ENCODE results near the gene SIRPG. TPM values are rescaled to one million over a fixed set of nuclear protein-coding genes. Genes with fewer than 3 reads are reported as not detected.
"Not testable (repeated sequence)": the region's sequence is repeated elsewhere in the genome, so short reads cannot be mapped to it uniquely, and the experiment has no call there.

The SIRPG gene
- total RNA-seq (2014; rRNA removed; shearing (Covaris generic)) = 0.89 TPM in 1 of 2 replicates, not detected in the other

DNA sequence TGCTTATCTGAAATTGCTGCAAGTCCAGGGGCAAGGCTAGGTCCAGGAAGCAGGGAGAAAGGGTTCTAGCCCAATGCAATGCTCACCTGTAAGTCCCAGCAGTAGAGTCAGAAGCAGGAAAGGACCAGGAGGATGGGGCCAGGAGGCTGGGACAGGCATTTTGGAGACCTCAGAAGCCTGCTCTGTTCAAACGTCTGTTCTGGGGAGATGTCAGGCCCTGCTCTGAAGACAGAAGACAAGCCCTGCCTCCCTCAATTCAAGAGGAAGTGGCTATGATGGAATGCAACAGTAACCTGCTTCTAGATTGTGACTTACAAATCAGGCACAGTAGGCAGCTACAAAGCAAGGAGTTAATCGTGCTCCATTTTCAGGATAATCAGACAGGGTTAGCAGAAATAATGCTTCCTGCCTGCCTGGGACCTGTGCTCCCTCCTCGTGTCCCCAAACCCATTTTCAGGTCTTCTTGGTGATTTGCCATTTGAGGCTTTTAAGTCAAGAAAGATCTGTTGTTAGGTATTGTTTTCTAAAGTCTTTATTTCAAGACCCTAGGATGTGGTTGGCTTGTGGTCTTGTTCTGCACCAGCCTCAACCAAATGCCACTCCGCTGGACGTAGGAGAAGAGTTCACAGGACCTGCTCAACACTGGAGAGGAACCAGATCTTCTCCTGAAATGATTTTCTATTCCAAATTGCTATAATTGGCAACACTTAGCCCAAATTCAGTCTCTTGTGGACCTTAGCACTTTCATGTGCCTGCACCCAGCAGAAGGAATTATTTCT, at the start of gene SIRPG:
Gene SIRPG (minus strand): TSS at position 224 of the 779 bp plus-strand sequence. CDS start 65 bp downstream, at position 159.
- peak; percentile 45 for DNase-seq (ENCODE audit: low read depth)

DNA sequence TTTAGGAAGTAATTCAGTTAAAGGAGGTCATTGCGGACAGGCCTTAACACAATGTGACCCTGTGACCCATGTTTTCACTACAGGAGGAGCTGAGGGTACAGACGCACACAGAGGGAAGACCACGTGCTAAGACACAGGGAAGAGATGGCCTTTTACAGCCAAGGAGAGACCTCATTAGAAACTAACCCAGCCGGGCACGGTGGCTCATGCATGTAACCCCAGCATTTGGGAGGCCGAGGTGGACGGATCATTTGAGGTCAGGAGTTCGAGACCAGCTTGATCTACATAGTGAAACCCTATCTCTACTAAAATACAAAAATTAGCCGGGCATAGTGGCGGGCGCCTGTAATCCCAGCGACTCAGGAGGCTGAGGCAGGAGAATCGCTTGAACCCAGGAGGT, 49.3 kb upstream of the SIRPG start:
- not testable (repeated sequence) for DNase-seq (ENCODE audit: low read depth)

DNA sequence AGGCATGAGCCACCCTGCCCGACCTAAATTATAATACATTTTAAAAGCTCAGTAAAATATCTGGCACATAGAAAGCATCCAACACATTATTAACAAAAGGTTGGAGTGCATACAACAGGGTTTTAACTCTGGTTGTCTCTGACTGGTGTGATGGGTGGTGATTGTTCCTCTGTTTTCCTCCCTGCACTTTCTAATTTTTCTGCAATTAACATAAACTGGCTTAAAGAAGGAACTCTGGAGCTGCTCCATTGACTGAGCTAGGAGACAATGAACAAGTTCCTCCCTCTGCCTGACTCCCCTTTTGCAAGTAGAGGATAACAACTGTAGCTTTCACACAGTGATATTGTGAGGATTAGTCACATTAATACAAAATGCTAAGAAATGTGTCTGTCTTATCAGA, 48.5 kb upstream of the SIRPG start:
- no peak for DNase-seq (ENCODE audit: low read depth)

DNA sequence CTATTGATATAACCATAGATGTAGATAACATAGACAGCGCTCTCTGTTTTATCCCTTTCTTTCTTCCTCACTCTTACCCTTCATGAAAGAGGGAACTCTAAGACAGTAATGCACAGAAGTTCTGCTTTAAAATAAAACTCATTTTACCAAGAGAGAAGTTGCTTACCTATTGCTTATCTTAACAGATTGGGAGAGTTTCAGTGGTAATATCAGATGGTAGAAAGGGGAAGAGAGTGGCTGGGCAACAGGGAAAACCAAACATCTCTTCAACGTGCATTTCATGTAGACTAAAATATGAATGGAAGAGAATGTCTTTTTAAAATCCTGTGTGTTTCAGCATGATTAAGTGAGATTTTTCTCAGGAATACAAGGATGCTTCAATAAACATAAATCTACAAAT, 45.3 kb upstream of the SIRPG start:
- no peak for DNase-seq (ENCODE audit: low read depth)

DNA sequence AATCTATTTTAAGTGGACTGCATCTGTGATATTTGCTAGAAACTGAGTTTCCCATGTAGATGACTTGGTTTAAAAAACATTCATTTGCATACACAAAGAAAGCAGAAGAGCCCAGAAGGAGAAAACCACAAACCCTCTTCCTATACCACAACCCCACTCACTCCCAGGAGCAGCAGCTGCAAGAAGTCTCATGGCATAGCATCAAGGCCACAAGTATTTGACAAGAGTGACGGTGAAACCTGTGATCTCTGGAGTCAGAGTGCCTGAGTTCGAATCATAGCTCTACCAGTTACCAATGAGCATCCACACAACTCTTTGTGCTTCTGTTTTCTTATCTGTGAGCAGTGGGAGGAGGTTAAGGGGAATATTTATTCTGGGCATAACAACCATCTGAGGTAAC, 44.7 kb upstream of the SIRPG start:
- DNase-seq (ENCODE audit: low read depth) = peak; percentile 66

DNA sequence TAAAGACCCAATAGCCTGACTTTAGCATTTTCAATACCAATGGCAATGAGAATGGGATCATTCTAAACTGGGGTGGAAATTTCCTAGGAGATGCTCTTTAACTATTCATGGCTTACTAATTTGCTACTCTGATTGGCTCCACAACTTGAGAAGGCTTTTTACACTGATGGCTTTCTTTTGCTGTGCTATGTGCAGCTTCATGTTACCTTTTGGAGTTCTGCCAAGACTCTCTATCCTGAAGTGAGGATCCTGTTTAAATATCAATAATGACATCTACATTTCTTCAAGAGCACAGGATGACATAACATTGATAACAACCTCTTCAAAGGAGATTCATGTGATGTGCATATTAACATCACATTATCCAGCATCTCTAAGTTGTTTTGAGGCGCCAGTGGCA, 43.4 kb upstream of the SIRPG start:
- no peak for DNase-seq (ENCODE audit: low read depth)

DNA sequence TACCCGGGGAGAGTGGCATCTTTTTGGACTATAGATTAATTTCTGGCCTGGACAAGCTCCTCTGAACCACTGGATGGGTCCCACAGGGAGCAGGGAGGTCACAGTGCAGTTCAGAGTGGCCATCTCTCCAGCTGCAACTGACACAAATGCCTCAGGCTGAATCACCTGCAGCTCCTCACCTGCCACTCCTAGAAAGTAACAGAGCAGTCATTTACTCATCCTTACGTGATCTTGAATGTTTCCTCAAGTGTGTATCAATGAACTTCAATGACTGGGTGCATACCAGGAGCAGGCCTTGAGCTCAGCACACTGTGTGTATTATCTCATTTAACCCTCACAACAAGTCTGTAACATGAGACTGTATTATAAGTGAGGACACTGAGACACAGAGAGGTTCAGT, 40.0 kb upstream of the SIRPG start:
- no peak for DNase-seq (ENCODE audit: low read depth)

DNA sequence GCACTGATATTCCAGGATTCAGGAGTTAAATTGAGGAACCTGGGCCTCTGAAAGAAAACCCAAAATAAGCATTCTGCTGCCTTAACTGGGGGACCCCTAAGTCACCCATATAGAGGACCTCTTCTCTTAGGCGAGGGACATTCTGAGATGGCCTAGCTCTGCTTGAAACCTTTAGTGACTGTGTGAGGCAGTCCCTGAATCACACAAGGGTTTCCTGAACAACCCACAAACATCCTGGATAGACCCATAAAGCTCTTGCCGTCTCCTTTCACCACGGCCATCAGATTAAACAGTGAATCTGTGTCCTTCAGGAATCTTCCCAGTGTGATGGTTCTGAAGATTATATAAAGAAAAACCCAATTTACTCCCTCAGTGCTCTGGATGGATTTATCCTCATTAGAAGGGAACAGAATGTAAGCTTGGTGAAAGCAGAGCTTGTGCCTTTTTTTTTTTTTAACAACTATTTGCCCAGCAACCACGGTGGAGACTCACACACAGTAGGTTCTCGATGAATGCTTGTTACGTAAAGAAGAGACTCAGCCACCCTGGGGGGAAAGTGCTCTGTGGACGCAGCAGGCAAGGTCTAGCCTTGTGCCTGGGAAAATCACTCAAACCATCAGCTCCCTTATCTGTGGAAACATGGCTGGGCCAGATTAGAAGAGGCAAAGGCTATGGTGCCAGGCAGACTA, 39.1 kb upstream of the SIRPG start:
- peak; percentile 43 for DNase-seq (ENCODE audit: low read depth)

DNA sequence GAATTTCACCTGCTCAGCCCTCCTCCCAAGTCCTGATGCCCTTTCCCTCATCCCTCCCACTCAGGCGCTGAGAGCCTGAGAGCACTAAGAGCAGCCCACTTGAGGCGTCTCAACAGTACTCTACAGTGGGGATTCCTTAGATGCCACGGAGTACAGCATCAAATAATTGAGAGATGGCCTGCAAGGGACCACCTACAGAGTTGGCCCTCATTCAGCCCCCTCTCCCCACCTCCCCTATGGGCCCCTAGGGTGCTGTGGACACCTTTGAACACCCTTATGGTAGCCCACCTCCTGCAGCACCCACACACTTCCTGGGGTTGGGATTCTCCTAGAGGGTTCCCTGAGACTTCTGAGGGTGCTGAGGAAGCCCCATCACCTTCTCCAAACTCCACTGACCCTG, 37.1 kb upstream of the SIRPG start:
- no peak for DNase-seq (ENCODE audit: low read depth)

DNA sequence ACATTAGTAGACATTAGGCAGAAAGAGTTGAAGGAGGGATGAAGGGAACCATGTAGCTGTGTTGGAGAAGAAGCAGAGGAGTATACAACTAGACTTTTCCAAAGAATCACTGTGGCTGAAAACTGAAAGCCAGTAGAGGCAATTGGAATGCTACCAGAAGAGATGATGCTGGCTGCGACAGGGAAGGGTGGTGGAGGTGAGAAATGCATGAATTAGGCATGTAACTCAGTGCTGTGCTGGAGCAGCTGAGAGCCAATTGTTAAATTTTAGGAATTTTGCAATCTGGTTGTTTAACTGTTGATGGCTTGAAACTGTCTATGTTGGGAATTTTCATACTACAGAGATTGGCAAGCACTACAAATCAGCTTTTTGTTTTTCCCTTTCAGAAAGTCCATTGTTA, 35.8 kb upstream of the SIRPG start:
- DNase-seq (ENCODE audit: low read depth) = no peak

DNA sequence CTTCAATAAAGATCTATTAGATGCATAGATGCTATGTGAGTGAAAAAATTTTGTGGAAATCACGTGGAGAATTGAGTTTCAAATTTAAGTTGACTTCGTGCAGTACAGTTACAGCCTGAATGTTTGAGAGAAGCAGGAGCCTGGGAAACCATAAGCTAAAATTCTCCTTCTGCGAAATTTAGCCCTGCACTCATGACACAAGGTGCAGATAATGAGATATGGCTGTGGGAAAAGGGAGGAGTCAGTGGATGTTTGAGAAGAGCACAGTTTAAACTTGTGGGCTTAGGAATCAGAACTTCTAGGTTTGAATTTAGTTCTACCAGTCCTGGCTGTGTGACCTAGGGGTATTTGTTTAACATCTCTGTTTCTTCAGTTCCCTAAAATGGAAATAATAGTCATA, 32.1 kb upstream of the SIRPG start:
- no peak for DNase-seq (ENCODE audit: low read depth)

DNA sequence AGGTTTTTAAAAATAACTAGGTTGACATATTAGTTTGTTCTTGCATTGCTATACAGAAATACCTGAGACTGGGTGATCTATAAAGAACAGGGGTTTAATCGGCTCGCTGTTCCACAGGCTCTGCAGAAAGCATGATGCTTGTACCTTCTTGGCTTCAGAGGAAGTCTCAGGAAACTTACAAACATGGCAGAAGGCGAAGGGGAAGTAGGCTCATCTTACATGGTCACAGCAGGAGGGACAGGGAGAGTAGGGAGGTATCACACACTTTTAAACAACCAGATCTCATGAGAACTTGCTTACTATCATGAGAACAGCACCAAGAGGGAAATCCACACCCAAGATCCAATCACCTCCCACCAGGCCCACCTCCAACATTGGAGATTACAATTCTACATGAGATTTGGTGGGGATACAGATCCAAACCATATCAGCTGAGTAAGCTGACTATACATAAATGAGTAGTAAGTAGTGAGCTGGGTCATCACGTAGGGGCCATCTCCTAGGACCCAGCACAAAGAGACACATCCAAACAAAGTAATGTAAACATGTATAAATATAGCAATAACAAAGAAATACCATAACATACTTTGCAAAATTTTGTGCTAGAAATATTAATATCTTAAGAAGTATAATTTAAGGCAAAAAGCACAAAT, 31.4 kb upstream of the SIRPG start:
- no peak for DNase-seq (ENCODE audit: low read depth)

DNA sequence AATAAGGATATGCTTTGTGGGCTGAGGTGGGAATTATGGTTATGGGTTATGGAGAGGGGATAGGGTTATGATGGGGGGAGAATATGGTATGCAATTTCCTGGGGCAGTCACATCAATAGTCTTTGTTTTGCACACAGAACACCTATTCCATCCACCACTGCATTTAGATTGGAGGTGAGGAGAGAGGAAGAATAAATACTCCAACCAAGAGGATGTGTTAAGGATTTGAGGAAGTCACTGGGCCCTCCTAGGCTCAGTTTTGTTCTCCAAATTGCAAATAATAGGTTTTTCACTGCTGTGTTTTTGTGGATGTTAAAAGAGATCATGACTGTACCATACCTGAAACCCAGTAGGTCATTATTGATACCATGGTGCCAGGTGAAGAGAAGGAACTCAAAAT, 29.5 kb upstream of the SIRPG start:
- DNase-seq (ENCODE audit: low read depth) = no peak

DNA sequence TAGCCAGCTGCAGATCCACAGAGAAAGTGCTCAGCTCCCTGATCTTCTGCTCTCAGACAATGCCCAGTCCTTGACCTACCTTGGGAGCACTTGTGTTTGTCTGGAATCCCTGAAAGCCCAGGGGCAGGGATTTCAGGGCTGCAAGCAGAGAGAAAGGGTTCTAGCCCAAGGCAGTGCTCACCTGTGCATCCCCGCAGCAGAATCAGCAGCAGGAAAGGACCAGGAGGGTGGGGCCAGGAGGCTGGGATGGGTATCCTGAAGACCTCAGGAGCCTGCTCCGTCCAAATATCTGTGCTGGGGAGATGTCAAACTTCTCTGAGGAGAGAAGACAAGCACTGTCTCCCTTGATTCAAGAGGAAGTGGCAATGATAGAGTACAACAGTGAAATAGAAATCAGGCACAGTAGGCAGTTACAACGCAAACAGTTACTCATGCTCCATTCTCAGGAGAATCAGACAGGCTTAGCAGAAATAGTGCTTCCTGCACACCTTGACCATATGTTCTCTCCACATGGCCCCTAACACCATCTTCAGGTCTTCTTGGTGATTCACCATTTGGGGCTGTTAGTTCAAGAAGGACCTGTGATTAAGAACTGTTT, 28.7 kb upstream of the SIRPG start:
- no peak for DNase-seq (ENCODE audit: low read depth)

DNA sequence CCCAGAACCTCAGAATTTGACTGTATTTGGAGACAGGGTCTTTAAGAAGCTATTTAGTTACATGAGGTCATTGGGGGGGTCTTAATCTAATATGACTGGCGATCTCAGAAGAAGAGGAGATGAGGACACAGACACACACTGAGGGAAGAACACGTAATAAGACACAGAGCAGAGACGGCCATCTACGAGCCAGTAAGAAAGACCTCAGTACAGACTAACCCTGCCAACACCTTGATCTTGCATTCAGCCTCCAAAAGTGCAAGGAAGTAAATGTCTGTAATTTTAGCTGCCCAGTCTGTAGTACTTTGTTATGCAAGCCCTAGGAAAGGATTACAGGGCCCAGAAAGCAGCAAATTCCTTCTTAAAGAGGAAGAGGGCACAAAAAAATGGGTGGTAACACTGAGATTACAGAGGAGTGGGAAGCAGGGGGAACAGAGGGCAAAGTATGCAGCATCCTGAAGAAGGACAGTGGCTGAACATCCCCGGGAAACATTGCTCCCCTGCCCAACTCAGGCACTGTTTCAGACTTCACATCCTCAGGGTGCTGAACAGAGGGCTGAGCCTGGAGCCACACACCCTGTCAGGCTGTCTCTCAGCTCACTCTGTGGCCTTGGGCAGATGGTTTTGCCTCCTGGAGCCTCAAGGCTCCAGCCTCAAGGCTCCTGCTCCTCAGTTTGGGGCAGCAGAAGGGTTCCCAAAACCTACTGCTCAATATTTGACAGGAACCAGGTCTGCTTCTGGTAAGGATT, 27.9 kb upstream of the SIRPG start:
- no peak for DNase-seq (ENCODE audit: low read depth)

DNA sequence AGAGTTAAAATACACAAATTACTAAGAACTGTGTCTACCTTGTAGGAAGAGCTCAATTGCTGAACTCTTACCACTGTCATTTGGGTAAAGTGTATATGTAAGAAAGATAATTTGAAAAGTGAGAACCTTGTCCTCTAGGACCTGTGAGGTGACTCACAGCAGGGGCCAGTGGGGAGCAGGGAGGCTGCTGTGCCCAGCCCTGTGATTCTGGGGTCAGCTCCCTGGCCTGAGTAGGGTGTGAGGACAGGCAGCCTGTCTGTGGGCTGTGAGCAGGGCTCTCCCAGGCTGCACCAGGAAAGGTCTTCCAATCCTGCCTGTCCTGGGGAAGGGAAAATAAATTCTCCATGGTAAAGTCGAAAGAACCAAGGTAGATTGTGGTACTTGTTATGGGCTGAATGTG, 27.3 kb upstream of the SIRPG start:
- DNase-seq (ENCODE audit: low read depth) = no peak

DNA sequence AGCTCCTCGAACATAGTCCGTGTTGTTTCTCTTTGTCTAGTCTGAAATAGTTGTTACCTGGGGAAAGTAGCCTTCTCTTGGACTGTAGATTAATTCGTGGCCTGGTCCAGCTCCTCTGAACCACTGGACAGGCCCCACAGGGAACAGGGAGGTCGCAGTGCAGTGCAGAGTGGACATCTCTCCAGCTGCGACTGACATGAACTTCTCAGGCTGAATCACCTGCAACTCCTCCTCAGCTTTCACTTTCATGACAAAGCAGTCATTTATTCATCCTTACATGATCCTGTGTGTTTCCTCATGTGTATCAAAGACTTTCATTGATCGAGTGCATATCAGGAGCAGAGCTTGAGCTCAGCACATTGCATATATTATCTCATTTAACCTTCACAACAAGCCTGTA, 19.1 kb upstream of the SIRPG start:
- no peak for DNase-seq (ENCODE audit: low read depth)

DNA sequence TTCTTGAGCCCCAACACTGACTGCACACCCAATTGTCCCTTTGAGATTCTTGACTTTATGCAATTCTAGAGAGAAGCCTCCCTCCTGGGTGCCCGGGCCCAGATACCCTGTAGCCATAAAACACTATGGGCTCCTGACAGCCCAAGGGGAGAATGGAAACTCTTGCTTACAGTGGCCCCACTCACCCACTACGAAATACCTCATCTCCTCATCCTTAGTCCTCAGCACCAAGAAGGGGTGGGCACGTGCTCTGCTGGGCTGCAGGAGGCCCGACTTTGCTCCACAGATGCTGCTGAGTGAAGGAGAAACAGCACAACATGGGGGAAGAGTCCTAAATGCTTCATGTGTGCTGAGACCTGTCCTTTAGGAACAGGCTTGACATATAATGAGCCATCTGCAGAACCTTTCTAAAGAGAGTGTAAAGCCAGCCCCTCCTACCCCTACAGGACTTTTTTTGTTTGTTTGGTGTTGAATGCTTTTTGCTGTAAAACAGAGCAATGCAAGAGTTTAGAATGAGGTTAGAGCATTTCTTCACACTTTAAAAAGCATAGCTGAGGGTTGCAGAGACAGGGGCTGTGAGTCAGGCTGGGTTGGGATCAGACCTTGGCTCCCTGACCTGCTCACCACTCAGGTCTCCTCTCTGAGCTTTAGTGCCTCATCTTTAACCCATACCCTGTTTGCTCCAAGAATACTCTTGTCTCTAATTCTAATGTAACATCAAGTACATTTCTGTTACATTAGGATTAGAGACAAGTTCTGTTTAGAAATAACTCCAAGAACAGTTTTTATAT, 17.6 kb upstream of the SIRPG start:
- no peak for DNase-seq (ENCODE audit: low read depth)

DNA sequence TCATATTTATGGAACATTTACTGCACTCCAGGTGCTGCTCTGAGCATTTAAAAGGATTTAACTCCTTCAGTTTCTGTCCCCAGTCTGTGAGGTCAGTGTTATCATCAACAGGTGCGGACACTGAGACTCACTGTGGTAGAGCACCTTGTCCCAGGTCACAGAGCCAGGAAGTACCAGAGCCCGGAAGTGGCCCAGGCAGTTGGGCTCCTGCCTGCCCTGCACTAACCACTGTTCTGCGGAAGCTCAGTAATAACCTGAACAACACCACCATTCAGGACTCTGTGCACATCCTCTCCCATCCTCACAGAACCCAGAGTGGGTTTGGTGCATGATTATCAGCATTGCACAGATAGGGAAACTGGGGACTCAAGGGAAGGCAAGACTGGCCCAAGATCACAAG, 16.8 kb upstream of the SIRPG start:
- DNase-seq (ENCODE audit: low read depth) = no peak

DNA sequence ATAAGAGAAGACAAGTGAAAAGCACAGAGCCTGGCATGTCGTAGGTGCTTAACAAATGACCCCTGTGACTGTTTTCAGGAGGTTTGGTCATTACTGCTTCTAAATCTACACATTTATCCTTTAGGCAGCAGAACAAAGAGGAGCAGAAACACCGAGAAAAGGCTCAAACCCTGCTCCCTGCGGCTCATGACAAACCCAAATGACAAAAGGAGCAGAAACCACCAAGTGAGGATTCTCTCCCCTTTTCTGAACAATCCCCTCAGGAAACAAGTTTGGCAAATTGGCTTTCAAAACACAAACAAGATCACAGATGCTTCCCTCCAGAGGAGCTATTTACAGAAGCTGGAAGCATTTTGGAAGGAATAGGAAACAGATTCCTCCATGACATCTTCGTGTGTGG, 15.8 kb upstream of the SIRPG start:
- no peak for DNase-seq (ENCODE audit: low read depth)

DNA sequence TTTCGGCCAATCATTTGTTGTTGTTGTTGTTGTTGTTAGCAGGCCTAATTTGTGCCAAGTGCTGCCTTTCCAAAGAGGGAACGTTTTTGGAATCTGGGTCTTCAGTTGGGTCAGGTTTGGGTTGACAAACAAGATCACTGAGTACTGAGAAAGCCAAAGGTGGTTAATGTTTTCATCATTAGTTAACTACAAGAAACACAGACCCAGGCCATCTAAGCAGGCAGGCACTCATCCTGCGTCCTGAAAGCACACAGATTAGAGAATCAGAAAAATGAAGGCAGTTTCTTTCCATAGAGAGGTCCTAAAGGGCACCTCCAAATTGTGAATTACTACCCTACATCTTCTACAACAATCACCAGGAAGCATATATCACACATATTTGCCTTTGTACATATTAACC, 15.1 kb upstream of the SIRPG start:
- no peak for DNase-seq (ENCODE audit: low read depth)
